ENCODE measurements around the gene ADCK2. TPM values are rescaled to one million over a fixed set of nuclear protein-coding genes. Genes with fewer than 3 reads are reported as not detected.
"Not testable (repeated sequence)": the region's sequence is repeated elsewhere in the genome, so short reads cannot be mapped to it uniquely, and the experiment has no call there.

Gene ADCK2
- polyA plus RNA-seq, 3 donors, result 8.7 to 28.7 (median 18.3) TPM

GRCh38 chr7:140707132-140707531, 34.4 kb downstream of the ADCK2 start:
- H3K27ac ChIP-seq (ENCODE audit: low read depth in 1 of 2, low read length in 2 of 2), result no peak overlapping the region
- Mint-ChIP-seq H3K4me1 (no peaks in the 10 kb centered on the region), H3K36me3 (peaks cover 38 to 46% of the 10 kb centered on the region in 2 donors), H3K9me3 (peaks cover 0 to 4% (median 2%) of the 10 kb centered on the region in 7 donors), H3K27ac (peak overlapping the region in 1 of 7 donors; percentile 12), H3K4me3 (no peak overlapping the region), H3K27me3 (ENCODE audit: low read depth in 3 of 3) (no peaks in the 10 kb centered on the region)
- peaks cover 6% of the 10 kb centered on the region for H4K20me1 ChIP-seq (ENCODE audit: insufficient read depth, low read length)
- intact Hi-C loops (cut with micrococcal nuclease), result no loop called here
- TF ChIP-seq, protein P1, sequence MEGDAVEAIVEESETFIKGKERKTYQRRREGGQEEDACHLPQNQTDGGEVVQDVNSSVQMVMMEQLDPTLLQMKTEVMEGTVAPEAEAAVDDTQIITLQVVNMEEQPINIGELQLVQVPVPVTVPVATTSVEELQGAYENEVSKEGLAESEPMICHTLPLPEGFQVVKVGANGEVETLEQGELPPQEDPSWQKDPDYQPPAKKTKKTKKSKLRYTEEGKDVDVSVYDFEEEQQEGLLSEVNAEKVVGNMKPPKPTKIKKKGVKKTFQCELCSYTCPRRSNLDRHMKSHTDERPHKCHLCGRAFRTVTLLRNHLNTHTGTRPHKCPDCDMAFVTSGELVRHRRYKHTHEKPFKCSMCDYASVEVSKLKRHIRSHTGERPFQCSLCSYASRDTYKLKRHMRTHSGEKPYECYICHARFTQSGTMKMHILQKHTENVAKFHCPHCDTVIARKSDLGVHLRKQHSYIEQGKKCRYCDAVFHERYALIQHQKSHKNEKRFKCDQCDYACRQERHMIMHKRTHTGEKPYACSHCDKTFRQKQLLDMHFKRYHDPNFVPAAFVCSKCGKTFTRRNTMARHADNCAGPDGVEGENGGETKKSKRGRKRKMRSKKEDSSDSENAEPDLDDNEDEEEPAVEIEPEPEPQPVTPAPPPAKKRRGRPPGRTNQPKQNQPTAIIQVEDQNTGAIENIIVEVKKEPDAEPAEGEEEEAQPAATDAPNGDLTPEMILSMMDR (IDR thresholded peaks at IDR 0.05), result no peak
- H2AFZ ChIP-seq (ENCODE audit: insufficient read depth, low read depth, low read length, poor library complexity, severe bottlenecking), result no peak overlapping the region
- H3K4me1 ChIP-seq (ENCODE audit: control insufficient read depth in 1 of 2, insufficient read depth in 2 of 2, low read length in 2 of 2), result no peaks in the 10 kb centered on the region
- no peaks in the 10 kb centered on the region for H3K27me3 ChIP-seq (ENCODE audit: control insufficient read depth in 2 of 2, insufficient read depth in 2 of 2, low read length in 2 of 2)
- H3K4me3 ChIP-seq (replicated peaks in 1 of 3; ENCODE audit: low read depth in 2 of 3, low read length in 3 of 3), result no peak overlapping the region
- DNase-seq, result no peak
- no peak overlapping the region for H3K4me2 ChIP-seq (replicated peaks; ENCODE audit: extremely low read depth, low read length, poor library complexity, severe bottlenecking)
- H3K79me2 ChIP-seq (ENCODE audit: insufficient read depth, low read length), result peaks cover 16% of the 10 kb centered on the region
- WGBS (ENCODE audit: insufficient coverage), result 100% methylated on average over 3 of the region's 5 CpGs
- no peaks in the 10 kb centered on the region for H3K9me3 ChIP-seq (replicated peaks in 1 of 2; ENCODE audit: control insufficient read depth in 1 of 2, insufficient read depth in 1 of 2, low read length in 2 of 2)
- H3K36me3 ChIP-seq (replicated peaks in 1 of 2; ENCODE audit: control insufficient read depth in 1 of 2, insufficient read depth in 2 of 2, low read length in 2 of 2), result peaks cover 27 to 43% of the 10 kb centered on the region in 2 donors
- H3K9ac ChIP-seq (ENCODE audit: insufficient read depth, low read length, poor library complexity, severe bottlenecking), result no peak overlapping the region

- H3K27me3 ChIP-seq (ENCODE audit: control insufficient read depth in 2 of 2, insufficient read depth in 2 of 2, low read length in 2 of 2); H3K27me3 Mint-ChIP-seq (ENCODE audit: low read depth in 3 of 3); H3K9me3 ChIP-seq (replicated peaks in 1 of 2; ENCODE audit: control insufficient read depth in 1 of 2, insufficient read depth in 1 of 2, low read length in 2 of 2); H4K20me1 ChIP-seq (ENCODE audit: insufficient read depth, low read length); H3K27ac Mint-ChIP-seq; H3K27ac ChIP-seq (ENCODE audit: low read depth in 1 of 2, low read length in 2 of 2); DNase-seq; H3K4me2 ChIP-seq (replicated peaks; ENCODE audit: extremely low read depth, low read length, poor library complexity, severe bottlenecking); H3K79me2 ChIP-seq (ENCODE audit: insufficient read depth, low read length); H3K9ac ChIP-seq (ENCODE audit: insufficient read depth, low read length, poor library complexity, severe bottlenecking); H3K4me1 ChIP-seq (ENCODE audit: control insufficient read depth in 1 of 2, insufficient read depth in 2 of 2, low read length in 2 of 2); H3K4me1 Mint-ChIP-seq; H3K4me3 Mint-ChIP-seq; intact Hi-C loops (cut with micrococcal nuclease); H3K4me3 ChIP-seq (replicated peaks in 1 of 3; ENCODE audit: low read depth in 2 of 3, low read length in 3 of 3); H3K9me3 Mint-ChIP-seq; H2AFZ ChIP-seq (ENCODE audit: insufficient read depth, low read depth, low read length, poor library complexity, severe bottlenecking): not testable (repeated sequence)
- peaks cover 36 to 44% of the 10 kb centered on the region in 2 donors for H3K36me3 Mint-ChIP-seq
- peaks cover 24 to 36% of the 10 kb centered on the region in 2 donors for H3K36me3 ChIP-seq (replicated peaks in 1 of 2; ENCODE audit: control insufficient read depth in 1 of 2, insufficient read depth in 2 of 2, low read length in 2 of 2)
- WGBS (ENCODE audit: insufficient coverage), result no CpG with 5 or more reads among the region's 4 CpGs
Measured at GRCh38 chr7:140708764-140709163, 36.0 kb downstream of the ADCK2 start.

DNA sequence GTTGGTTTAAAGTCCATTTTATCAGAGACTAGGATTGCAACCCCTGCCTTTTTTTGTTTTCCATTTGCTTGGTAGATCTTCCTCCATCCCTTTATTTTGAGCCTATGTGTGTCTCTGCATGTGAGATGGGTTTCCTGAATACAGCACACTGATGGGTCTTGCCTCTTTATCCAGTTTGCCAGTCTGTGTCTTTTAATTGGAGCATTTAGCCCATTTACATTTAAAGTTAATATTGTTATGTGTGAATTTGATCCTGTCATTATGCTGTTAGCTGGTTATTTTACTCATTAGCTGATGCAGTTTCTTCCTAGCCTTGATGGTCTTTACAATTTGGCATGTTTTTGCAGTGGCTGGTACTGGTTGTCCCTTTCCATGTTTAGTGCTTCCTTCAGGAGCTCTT, 39.6 kb downstream of the ADCK2 start:
- H3K9me3 Mint-ChIP-seq; H3K27ac ChIP-seq (ENCODE audit: low read depth in 1 of 2, low read length in 2 of 2); DNase-seq; H3K27me3 ChIP-seq (ENCODE audit: control insufficient read depth in 2 of 2, insufficient read depth in 2 of 2, low read length in 2 of 2); H3K27ac Mint-ChIP-seq; H3K4me1 Mint-ChIP-seq; H3K79me2 ChIP-seq (ENCODE audit: insufficient read depth, low read length); intact Hi-C loops (cut with micrococcal nuclease); H3K4me3 Mint-ChIP-seq; H3K4me3 ChIP-seq (replicated peaks in 1 of 3; ENCODE audit: low read depth in 2 of 3, low read length in 3 of 3); H3K9me3 ChIP-seq (replicated peaks in 1 of 2; ENCODE audit: control insufficient read depth in 1 of 2, insufficient read depth in 1 of 2, low read length in 2 of 2); H4K20me1 ChIP-seq (ENCODE audit: insufficient read depth, low read length); H3K4me1 ChIP-seq (ENCODE audit: control insufficient read depth in 1 of 2, insufficient read depth in 2 of 2, low read length in 2 of 2); H3K9ac ChIP-seq (ENCODE audit: insufficient read depth, low read length, poor library complexity, severe bottlenecking); H3K27me3 Mint-ChIP-seq (ENCODE audit: low read depth in 3 of 3); H3K36me3 ChIP-seq (replicated peaks in 1 of 2; ENCODE audit: control insufficient read depth in 1 of 2, insufficient read depth in 2 of 2, low read length in 2 of 2); H2AFZ ChIP-seq (ENCODE audit: insufficient read depth, low read depth, low read length, poor library complexity, severe bottlenecking); H3K4me2 ChIP-seq (replicated peaks; ENCODE audit: extremely low read depth, low read length, poor library complexity, severe bottlenecking): not testable (repeated sequence)
- peaks cover 21 to 24% of the 10 kb centered on the region in 2 donors for H3K36me3 Mint-ChIP-seq
